Measurements from ENCODE around the gene CBLB. TPM values are rescaled to one million over a fixed set of nuclear protein-coding genes. Genes with fewer than 3 reads are reported as not detected.

CBLB gene
- total and polyA plus RNA-seq, 10 donors: 13.8 to 138 (median 67.5) TPM

GRCh38 chr3:105883798-105884377 lies 15.1 kb upstream of the CBLB start:
- no peaks in the 10 kb centered on the region for H3K9me3 ChIP-seq
- no peaks in the 10 kb centered on the region for H3K36me3 ChIP-seq
- H3K4me3 ChIP-seq: no peak overlapping the region
- intact Hi-C loops (cut with DNase I; ENCODE audit: low total_unique reads): no loop called here
- no peaks in the 10 kb centered on the region for H3K27me3 ChIP-seq (replicated peaks in 1 of 7)
- TF ChIP-seq POLR2AphosphoS5 (IDR thresholded peaks at IDR 0.05) (no peak), POLR2A (IDR thresholded peaks at IDR 0.05) (no peak), CTCF (IDR thresholded peaks at IDR 0.05 in 8 of 11, conservative IDR thresholded peaks at IDR 0.05 in 3 of 11) (no peak)
- no peak for DNase-seq
- H3K27ac ChIP-seq: no peak overlapping the region
- peaks cover 0 to 10% (median 5%) of the 10 kb centered on the region in 6 donors for H3K4me1 ChIP-seq
- WGBS, 5 donors: 79 to 95% (median 91%) methylated on average over 1 of the region's 1 CpG

GRCh38 chr3:105880681-105881290 lies 12.0 kb upstream of the CBLB start:
- TF ChIP-seq POLR2A (IDR thresholded peaks at IDR 0.05): no peak
- TF ChIP-seq POLR2AphosphoS5 (IDR thresholded peaks at IDR 0.05): no peak
- no peak for TF ChIP-seq CTCF (IDR thresholded peaks at IDR 0.05 in 8 of 11, conservative IDR thresholded peaks at IDR 0.05 in 3 of 11)
- H3K27me3 ChIP-seq (replicated peaks in 1 of 7): no peaks in the 10 kb centered on the region
- intact Hi-C loops (cut with DNase I; ENCODE audit: low total_unique reads): no loop called here
- H3K36me3 ChIP-seq: no peaks in the 10 kb centered on the region
- no peak overlapping the region for H3K27ac ChIP-seq
- no peak for DNase-seq
- H3K4me3 ChIP-seq: no peak overlapping the region
- 87 to 91% (median 88%) methylated on average over 4 of the region's 4 CpGs for WGBS, 5 donors
- H3K4me1 ChIP-seq: peaks cover 0 to 32% (median 20%) of the 10 kb centered on the region in 6 donors
- H3K9me3 ChIP-seq: no peaks in the 10 kb centered on the region

- Histone ChIP-seq H3K27ac (peak overlapping the region in 2 of 8 donors; percentile 61 to 70), H3K36me3 (no peaks in the 10 kb centered on the region)
- no peak for TF ChIP-seq CTCF (IDR thresholded peaks at IDR 0.05 in 8 of 11, conservative IDR thresholded peaks at IDR 0.05 in 3 of 11)
Observed at GRCh38 chr3:105878061-105878460, 9.2 kb upstream of the CBLB start.

GRCh38 chr3:105877336-105877910 lies 8.6 kb upstream of the CBLB start:
- DNase-seq: no peak
- H3K9me3 ChIP-seq: no peaks in the 10 kb centered on the region

More at GRCh38 chr3:105878061-105878460, 9.2 kb upstream of the CBLB start:
- Histone ChIP-seq H3K27me3 (replicated peaks in 1 of 7) (no peaks in the 10 kb centered on the region), H3K4me3 (no peak overlapping the region), H3K9me3 (no peaks in the 10 kb centered on the region), H3K4me1 (peaks cover 0 to 23% (median 14%) of the 10 kb centered on the region in 6 donors)
- WGBS, 5 donors: 83 to 91% (median 88%) methylated on average over 1 of the region's 1 CpG
- no peak for DNase-seq
- intact Hi-C loops (cut with DNase I; ENCODE audit: low total_unique reads): no loop called here

More at GRCh38 chr3:105877336-105877910, 8.6 kb upstream of the CBLB start:
- Histone ChIP-seq H3K27me3 (replicated peaks in 1 of 7) (no peaks in the 10 kb centered on the region), H3K4me1 (peaks cover 0 to 23% (median 14%) of the 10 kb centered on the region in 6 donors), H3K27ac (peak overlapping the region in 7 of 8 donors; percentile 22 to 70 (median 48)), H3K4me3 (peak overlapping the region in 1 of 8 donors; percentile 49), H3K36me3 (no peaks in the 10 kb centered on the region)
- 93 to 100% (median 95%) methylated on average over 1 of the region's 1 CpG for WGBS, 5 donors
- intact Hi-C loops (cut with DNase I; ENCODE audit: low total_unique reads): no loop called here
- no peak for TF ChIP-seq POLR2AphosphoS5 (IDR thresholded peaks at IDR 0.05)
- no peak for TF ChIP-seq POLR2A (IDR thresholded peaks at IDR 0.05)
- no peak for TF ChIP-seq CTCF (IDR thresholded peaks at IDR 0.05 in 8 of 11, conservative IDR thresholded peaks at IDR 0.05 in 3 of 11)
